ENCODE data around the gene MINDY2.
"Not testable (repeated sequence)": the region's sequence is repeated elsewhere in the genome, so short reads cannot be mapped to it uniquely, and the experiment has no call there.

MINDY2 gene

GRCh38 chr15:58755350-58755749, 15.8 kb upstream of the MINDY2 start:
- DNase-seq: no peak

GRCh38 chr15:58755956-58756355, 15.1 kb upstream of the MINDY2 start:
- DNase-seq: no peak

GRCh38 chr15:58758141-58758540, 13.0 kb upstream of the MINDY2 start:
- no peak for DNase-seq

- DNase-seq: no peak
Measured at GRCh38 chr15:58760385-58761009, 10.6 kb upstream of the MINDY2 start.

- DNase-seq: peak; percentile 47
Measured at GRCh38 chr15:58761010-58761388, 10.1 kb upstream of the MINDY2 start.

- no peak for DNase-seq
Measured at GRCh38 chr15:58762285-58762684, 8.8 kb upstream of the MINDY2 start.

- DNase-seq: no peak
Measured at GRCh38 chr15:58762731-58763130, 8.4 kb upstream of the MINDY2 start.

GRCh38 chr15:58764468-58764867, 6.6 kb upstream of the MINDY2 start:
- DNase-seq: no peak

GRCh38 chr15:58766290-58766689, 4.8 kb upstream of the MINDY2 start:
- DNase-seq: no peak

GRCh38 chr15:58768601-58769004, 2.5 kb upstream of the MINDY2 start:
- not testable (repeated sequence) for DNase-seq

GRCh38 chr15:58770519-58770856, 614 bp upstream of the MINDY2 start:
- DNase-seq: peak; percentile 51

- peak; percentile 13 for DNase-seq
Measured at GRCh38 chr15:58771621-58772250, 634 bp downstream of the MINDY2 start.

GRCh38 chr15:58773024-58773423, 1.9 kb downstream of the MINDY2 start:
- DNase-seq: no peak

- no peak for DNase-seq
Measured at GRCh38 chr15:58775402-58775801, 4.3 kb downstream of the MINDY2 start.

- DNase-seq: no peak
Measured at GRCh38 chr15:58777107-58777506, 6.0 kb downstream of the MINDY2 start.

GRCh38 chr15:58779554-58779953, 8.5 kb downstream of the MINDY2 start:
- no peak for DNase-seq

GRCh38 chr15:58785355-58785754, 14.3 kb downstream of the MINDY2 start:
- no peak for DNase-seq

- no peak for DNase-seq
Measured at GRCh38 chr15:58788056-58788710, 17.1 kb downstream of the MINDY2 start.

- no peak for DNase-seq
Measured at GRCh38 chr15:58793862-58794261, 22.8 kb downstream of the MINDY2 start.

- DNase-seq: no peak
Measured at GRCh38 chr15:58795825-58796224, 24.7 kb downstream of the MINDY2 start.

GRCh38 chr15:58797505-58797904, 26.4 kb downstream of the MINDY2 start:
- DNase-seq: no peak

GRCh38 chr15:58805095-58805494, 34.0 kb downstream of the MINDY2 start:
- DNase-seq: no peak

GRCh38 chr15:58823267-58823666, 52.2 kb downstream of the MINDY2 start:
- DNase-seq: not testable (repeated sequence)

GRCh38 chr15:58830556-58830955, 59.5 kb downstream of the MINDY2 start:
- no peak for DNase-seq

Measured in CD4-positive, alpha-beta T cell treated with Interleukin-17A for 1 hour (primary cell).